Globus pallidus (tissue), 1 donor: ENCODE results near the gene TMEM53.

ENCODE experiments used
- DNase-seq: peaks from one replicate; pipeline ENCODE4 v3.0.0-alpha.2; 2015; ENCODE audit warnings: low spot score

TMEM53 gene

DNA sequence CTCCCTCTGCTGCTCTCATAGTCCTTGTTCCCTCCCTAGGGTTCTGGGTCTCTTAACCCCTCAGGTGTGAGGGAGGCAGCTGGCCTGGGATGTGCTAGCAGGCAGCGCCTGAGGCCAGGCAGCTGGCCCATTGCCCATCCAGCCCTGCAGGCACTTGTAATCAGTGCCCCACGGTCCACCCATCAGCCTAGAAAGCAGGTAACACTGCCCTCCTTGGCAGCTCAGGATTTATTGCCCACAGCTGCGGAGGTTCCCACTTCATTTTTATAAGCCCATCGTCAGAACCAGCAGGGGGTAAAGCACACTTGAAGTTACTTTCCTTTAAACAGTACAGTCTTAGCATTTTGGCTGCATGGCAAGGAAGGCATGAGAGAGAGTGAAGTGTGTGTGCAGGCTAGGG lies 70.6 kb downstream of the TMEM53 start:
- DNase-seq: no peak
